GDM1 (cell line): Measurements from ENCODE around the gene TIAM1.

Experiments
- DNase-seq: peaks from one replicate; lab custom pipeline; 2025; lab: John Stamatoyannopoulos, UW

Gene TIAM1, protein sequence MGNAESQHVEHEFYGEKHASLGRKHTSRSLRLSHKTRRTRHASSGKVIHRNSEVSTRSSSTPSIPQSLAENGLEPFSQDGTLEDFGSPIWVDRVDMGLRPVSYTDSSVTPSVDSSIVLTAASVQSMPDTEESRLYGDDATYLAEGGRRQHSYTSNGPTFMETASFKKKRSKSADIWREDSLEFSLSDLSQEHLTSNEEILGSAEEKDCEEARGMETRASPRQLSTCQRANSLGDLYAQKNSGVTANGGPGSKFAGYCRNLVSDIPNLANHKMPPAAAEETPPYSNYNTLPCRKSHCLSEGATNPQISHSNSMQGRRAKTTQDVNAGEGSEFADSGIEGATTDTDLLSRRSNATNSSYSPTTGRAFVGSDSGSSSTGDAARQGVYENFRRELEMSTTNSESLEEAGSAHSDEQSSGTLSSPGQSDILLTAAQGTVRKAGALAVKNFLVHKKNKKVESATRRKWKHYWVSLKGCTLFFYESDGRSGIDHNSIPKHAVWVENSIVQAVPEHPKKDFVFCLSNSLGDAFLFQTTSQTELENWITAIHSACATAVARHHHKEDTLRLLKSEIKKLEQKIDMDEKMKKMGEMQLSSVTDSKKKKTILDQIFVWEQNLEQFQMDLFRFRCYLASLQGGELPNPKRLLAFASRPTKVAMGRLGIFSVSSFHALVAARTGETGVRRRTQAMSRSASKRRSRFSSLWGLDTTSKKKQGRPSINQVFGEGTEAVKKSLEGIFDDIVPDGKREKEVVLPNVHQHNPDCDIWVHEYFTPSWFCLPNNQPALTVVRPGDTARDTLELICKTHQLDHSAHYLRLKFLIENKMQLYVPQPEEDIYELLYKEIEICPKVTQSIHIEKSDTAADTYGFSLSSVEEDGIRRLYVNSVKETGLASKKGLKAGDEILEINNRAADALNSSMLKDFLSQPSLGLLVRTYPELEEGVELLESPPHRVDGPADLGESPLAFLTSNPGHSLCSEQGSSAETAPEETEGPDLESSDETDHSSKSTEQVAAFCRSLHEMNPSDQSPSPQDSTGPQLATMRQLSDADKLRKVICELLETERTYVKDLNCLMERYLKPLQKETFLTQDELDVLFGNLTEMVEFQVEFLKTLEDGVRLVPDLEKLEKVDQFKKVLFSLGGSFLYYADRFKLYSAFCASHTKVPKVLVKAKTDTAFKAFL (N-terminal part only)

DNA sequence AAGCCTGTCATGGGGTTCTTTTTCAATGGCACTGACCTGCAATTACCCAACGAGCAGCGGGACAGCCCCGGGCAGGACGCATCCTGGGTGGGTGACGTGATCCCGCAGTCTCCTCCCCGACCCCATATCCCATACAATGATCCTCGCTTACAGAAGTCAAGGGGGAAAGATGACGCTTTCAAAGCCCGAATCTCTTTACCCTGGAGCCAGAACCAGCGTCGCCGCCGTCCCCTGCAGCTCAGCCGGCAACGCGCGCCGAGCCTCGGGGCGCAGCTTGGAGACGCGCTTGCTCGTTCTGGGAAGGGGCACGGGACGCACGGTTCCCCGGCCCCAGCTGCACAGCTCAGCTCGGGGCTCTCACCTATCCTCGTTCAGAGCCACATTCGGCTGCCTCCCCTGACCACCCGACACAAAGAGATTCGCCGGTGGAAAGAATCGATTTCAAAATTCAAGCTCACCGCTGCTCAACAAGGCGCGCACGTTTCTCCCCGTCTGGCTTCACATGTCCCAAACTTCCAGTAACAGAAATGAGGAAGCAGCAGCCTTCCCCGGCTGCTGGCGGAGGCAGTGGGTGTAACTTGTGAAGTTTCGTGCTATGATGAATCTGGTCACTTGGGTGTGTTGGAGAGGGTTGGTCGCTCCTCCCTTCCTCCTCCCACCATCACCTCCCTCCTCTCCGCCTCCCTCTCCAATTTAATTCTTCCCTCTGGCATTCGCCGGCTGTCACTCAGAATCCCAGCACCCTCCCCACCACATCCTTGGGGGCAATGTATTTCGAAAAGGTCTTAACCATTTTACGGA, at the start of gene TIAM1:
Gene TIAM1 (minus strand): TSS at position 582 of the 801 bp plus-strand sequence. CDS start 77,289 bp downstream, outside the sequence.
- DNase-seq = no peak

DNA sequence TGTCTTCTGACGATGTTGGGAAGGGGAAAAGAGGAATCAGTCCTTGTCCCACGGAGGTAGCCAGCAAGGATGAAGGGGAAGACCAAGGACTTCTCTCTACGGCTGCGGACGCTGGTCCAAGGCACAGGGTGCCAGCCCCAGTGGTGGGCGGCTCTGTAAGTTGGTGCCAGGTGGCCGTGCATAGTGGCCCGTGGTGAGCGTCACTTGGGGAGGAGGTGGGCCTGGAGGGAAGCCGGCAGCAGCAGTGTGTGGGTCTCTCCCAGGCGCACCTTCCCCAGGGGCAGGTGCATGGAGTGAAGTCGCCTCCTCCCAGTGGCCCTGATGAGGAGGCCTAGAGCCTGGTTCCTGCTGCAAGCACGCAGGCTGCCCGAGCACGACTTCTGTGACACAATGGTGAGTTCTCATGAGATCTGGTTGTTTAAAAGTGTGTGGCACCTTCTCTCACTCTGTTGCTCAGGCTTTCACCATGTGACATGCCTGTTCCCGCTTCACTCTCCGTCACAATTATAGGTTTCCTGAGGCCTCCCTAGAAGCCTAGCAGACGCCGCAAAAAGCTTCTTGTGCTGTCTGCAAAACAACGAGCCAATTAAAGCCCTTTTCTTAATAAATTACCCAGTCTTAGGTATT, 43.6 kb upstream of the TIAM1 start:
- no peak for DNase-seq

DNA sequence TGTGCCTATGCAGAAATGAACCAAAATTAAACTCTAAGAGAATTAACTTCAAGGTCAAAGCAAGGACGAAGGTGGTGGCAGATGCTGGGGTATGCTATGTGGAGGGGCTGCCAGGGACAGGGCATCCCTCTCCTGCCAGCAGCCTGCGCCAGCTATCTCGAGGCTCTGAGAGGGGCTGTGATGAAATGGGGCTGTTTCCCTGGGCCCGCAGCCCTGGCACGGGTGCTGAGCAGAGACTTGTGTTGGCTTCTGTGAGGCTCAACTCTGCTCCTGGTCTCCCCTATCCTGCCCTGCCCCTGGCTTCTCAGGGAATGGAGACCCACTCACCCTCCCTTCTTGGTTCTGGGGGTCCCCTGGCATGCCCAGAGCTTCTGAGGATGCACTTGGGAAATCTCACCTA, 41.9 kb upstream of the TIAM1 start:
- DNase-seq = no peak

DNA sequence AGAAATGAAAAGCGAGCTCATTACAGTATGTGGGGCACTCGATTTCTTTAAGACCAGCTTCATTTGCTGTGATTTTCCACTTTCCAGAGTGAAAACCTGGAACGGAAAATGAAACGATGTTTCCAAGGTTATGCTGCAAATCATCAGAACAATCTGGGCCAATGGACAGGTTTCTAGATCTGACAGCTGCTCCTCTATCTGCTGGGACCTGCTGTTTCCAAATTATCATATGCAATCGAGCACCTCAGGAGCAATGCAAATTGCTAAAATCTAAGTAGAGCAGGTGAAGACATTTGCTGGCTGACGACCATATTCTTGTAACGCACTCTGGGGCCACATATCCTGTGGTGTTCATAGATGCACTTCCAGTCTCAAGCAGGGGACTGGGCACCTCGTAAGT, 39.7 kb upstream of the TIAM1 start:
- DNase-seq = no peak

DNA sequence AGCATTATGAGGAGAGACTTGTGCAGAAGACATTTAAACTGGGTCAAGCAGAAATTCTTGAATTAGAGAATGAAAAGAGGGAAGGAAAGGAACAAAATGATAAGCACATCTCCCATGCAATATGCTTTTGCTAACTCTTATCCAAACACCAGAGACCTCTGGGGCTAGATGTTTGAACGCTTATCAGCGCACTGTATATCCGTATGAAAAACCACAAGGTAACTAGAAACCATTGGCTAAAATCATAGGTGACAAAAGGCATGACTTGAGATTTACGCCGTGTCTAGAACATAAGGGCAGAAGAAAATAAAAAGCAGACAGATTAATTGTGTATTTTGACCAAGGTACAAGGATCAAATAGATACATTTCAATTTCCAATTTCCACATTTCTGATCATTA, 38.0 kb upstream of the TIAM1 start:
- DNase-seq = no peak

DNA sequence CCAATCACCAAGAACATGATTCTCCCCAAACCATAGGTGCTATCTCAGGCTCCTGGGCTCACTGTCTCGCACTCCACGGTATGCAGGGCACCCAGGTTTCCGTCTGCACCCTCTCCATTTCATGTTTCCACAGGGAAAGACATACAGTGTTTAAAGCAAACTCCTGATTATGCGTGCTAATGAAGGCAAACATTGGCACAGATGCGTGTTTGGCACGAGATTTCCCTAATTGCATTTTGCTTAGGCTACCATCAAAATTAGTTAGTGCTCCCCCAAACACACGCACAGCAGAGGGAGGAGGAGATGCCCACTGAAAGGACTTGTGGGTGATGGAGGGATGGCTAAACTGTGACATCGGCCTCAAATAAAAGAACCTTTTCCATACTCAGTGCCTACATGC, 32.2 kb upstream of the TIAM1 start:
- DNase-seq = no peak

DNA sequence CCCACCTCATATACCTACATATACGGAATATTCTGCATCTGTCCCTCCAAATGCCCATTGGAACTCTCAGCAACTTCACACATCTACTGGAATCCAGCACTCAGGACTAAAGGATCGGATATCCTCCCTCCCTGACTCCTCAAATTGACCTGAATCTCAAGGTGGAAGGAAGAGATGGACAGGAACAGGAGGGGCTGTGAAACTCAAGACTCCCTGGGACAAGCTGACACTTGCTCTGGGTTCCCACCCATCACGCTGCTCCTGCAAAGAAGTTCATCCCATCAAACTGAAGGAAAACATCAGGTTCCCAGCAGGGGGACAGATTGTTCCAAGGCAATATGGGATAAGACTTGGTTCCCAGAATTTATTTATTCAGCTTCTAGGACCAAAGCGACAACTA, 30.3 kb upstream of the TIAM1 start:
- DNase-seq = no peak

DNA sequence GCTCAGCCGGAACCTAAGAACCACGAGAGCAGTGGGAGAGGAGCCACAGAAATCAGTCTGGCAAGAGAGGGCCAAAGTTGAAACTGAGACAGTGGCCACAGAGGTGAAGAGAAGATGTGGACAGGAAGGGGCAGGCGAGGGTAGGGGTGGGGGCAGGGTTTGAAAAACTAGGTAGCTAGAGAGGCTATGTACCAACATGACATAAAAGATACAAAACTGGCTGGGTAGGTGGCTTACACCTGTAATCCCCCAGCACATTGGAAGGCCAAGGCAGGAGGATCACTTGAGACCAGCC, 28.4 kb upstream of the TIAM1 start:
- DNase-seq = no peak

DNA sequence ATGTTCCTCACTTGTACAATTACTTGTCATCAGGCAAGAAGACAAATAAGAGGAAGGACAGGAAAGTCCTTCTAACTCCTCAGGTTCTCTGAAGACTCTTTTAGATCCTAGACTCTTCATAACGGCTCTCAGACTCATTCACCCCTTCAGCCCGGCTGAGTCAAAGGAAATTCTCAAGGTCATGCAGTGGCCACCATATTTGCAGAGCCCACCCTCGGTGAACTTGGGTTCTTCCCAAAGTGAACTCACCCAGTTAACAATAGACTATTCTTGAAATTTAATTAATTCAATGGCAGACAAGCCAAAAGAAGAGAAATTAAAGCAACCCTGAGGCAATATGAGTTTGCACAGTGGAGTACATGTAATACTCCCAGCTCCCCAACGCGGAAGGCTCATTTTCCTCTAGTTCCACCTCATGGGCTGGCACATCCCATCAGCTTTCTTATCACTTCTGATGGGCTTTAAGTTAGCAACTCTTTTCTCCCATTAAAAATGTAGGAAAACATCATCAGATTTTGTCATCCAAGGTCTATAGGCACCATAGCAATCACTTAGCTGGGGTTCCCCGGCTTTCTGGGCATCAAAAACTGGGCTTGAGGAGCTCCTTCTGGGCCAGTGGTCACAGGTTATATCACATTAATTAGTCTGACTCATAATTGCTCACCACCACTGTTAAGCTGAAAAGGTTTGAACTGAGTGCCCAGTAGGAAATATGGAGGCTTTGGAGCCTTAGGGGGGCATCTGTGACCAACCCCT, 27.8 kb upstream of the TIAM1 start:
- no peak for DNase-seq

DNA sequence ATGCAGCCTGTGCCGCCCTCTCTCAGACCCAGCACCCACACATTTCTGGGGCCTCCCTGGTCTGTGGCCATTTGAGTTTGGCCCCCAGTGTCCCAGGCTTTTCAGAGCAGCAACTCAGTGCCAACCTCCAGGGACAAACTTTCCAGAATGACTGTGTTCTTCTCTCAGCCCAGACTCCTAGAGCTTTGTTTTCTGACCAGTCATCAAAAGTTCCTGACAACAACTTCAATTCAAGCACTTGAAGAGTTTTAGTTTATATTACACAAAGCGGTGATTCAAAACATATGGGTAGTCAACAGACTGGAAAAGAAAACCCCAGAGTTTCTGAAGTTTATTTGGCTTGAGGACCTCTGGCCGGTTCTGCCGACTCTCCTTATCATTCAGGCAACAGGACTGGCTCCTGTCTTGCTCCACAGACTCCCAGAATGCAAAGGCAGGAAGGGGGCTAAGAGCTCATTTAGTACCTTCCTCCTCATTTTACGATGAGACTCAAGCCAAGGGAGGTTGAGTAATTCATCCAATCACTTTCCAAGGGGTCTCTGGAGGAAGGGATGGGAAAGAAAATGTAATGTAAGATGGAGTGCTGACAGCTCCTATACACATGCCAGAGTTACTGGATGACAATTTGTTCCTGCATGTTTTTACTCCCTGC, 27.0 kb upstream of the TIAM1 start:
- no peak for DNase-seq

DNA sequence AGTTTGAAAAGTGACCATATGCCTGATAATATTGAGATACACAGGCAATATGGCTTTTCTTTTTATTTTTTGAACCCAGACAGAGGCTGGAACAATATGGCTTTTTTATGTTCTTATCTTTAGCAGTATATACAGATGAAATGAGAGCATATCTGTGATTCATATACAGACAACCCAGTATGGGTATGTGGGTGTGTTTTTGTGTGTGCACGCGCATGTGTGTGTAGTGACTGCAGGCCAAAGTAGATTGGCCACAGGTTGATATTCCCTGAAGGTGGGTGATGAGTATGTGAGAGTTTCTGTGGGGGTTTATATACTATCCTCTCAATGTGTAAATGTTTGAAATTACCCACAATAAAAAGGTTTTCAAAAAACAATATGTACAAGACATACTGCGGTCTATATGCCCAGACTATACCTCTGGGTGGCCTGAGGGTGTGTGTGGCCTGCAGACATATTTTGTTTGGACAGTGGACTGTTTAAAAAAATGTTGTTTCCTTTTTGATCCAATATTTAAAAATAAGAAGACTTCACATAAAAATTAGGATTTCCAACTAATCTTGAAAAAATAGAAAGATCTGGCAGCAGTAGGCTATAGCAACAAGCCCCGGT, 26.3 kb upstream of the TIAM1 start:
- DNase-seq = no peak

DNA sequence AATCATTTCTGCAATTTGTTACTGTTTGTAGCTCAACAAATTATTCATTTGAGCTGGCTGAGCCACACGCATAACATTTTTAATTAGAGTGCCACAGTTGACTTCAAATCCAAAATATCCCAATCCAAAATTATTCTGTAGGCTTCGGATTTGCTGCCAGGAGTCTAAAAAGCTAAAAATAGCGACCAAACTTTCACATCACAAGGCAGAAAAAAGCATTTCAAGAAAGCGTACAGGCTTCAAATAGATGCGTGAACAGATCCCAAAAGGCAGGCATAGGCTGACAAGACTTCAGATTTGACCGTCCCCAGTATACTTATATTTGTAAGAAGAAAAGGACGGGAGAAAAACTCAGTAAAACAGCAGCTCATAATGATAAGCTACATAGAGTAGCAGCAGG, 24.3 kb upstream of the TIAM1 start:
- no peak for DNase-seq

DNA sequence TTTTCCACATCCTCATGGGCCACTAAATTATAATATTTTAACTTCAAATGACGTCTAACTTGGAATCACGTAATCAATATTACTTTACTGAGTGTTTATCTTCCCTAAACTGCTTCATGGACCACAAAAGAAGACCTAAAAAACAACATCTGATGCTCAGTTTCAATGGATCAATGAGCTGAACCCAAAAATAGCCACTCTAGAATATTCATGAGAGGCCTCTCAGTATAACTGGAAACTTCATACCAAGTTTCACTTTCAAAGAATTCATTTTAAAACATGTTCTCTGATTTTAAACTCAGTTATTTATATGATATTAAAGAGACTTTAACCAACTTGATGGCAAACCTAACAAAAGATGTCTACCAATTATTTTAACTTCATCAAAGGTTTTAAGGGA, 23.7 kb upstream of the TIAM1 start:
- no peak for DNase-seq

DNA sequence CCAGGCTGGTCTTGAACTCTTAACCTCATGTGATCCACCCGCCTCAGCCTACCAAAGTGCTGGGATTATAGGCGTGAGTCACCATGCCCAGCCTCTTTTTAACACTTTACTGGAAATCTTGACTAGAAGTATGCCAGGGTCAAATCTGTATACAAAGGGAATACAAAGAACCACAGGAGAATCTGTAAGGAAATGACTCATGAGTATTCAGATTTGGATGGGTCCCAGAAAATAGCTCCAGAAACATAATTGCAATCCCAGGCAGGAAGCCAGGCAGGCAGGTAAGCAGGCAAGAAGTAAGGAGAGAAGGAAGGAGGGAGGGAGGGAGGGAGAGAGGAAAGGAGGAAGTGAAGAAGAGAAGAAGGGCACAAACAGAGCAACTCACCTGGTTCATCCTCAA, 22.8 kb upstream of the TIAM1 start:
- no peak for DNase-seq

DNA sequence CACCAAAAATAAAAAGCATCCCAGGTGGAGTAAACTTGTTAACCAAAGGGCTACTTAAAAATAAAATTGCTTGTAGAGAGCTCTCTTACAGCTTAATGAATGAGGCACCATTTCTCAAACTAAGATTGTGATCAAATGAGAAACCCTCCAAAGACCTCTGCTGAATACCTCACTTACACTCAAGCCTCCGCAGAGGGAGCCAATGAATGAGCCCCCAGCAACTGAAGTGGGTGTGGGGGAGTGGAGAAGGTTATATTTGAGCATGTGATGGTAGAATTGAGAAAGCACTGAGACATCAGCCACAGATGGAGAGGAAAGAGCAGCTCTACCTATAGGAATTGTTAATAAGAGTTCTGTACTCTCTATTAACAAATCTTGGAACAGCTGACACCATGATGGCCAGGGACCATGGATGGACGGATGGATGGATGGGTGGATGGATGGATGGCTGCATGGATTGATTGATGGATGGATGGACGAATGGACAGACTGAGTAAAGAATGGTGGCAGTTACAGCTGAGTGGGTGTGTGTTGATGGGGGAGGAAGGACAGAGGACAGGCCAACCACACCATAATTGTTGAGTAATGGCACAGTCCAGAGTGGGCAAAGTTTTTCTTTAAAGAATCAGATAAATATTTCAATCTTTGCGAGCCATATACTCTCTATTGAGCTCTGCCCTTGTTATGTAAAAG, 20.3 kb upstream of the TIAM1 start:
- no peak for DNase-seq

DNA sequence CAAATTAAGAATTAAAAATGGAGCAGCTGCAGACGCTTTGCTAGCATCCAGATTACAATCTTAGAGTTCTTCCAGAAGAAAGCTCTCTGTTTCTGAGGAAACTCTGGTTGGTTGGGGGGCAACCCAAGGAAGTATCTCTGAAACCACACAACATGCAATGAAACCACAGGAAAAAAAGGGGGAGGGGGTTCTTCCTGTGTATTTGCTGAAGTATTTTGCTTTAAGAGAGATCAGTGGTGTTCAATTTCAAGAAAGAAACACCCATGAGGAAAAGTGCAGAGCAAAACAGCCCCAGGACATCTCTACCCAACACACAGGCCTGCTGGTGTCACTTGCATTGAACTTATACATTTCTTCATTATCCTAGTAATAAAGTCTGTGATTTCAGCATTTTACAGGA, 19.7 kb upstream of the TIAM1 start:
- no peak for DNase-seq

DNA sequence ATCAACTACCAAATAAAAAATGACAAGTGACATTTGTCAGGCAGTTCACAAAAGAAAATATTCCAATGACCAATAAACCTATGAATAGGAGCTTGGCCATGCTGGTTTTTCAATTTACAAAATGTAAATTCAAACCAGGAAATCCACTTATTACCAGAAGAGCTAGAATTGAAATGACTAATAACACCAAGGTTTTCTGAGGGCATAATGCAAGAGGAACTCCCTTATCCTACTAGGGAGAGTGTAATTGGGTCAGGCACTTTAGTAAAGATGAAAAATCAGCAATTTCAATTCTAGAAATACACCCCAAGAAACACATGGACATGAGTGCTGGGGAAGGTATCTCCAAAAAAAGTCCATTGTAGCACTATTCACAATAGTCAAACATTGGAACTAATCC, 16.7 kb upstream of the TIAM1 start:
- no peak for DNase-seq

DNA sequence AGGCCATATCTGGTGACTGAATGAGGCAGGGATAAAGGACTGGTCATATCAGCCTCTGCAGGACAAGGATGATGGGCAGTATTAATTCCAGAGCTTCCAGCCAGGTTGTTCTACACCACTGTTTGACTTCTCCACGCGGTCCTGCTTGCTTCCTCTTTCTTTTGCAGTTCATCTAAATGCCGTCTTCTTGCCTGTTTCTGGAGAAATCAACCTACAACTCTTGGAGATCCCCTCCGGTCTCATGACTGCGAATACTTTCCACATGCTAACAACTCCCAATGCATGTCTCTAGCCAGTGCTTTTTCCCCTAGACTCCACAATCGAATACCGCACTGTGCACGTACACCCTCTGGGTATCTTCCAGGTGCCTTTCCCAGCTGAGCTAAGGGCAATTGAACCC, 14.1 kb upstream of the TIAM1 start:
- DNase-seq = no peak

DNA sequence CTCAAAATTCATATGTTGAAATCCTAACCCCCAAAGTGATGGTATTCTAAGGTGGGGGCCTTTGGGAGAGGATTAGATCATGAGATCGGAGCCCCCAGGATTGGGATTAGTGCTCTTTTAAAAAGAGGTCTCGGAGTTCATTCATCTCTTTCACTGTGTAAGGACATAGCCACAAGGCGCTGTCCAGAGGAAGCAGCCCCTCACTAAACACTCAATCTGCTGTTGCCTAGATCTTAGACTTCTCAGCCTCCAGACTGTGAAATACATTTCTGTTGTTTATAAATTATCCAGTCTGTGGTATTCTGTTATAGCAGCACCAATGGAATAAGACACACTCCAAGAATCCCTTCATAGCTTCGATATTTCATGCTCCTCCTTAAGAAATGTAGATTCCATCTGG, 12.4 kb upstream of the TIAM1 start:
- DNase-seq = no peak
